GM18951 (cell line): ENCODE measurements around the gene PROSER3.

Experiments
- POLR2A ChIP-seq: IDR thresholded peaks from 4 replicates; pipeline ENCODE4 v1.6.1; 2011; ENCODE audit warnings: mild to moderate bottlenecking; ENCODE audit not compliant: insufficient read length, insufficient read depth; ENCODE audit errors: extremely low read depth
- in situ Hi-C: fragments of 300-500 bp; cut with MboI; formaldehyde crosslinking; loops from one replicate; pipeline ENCODE4 v1.12.0; 2022; ENCODE audit warnings: low sequenced_read_pairs, mixed read lengths, inconsistent platforms; ENCODE audit not compliant: unreplicated experiment

PROSER3 gene

DNA sequence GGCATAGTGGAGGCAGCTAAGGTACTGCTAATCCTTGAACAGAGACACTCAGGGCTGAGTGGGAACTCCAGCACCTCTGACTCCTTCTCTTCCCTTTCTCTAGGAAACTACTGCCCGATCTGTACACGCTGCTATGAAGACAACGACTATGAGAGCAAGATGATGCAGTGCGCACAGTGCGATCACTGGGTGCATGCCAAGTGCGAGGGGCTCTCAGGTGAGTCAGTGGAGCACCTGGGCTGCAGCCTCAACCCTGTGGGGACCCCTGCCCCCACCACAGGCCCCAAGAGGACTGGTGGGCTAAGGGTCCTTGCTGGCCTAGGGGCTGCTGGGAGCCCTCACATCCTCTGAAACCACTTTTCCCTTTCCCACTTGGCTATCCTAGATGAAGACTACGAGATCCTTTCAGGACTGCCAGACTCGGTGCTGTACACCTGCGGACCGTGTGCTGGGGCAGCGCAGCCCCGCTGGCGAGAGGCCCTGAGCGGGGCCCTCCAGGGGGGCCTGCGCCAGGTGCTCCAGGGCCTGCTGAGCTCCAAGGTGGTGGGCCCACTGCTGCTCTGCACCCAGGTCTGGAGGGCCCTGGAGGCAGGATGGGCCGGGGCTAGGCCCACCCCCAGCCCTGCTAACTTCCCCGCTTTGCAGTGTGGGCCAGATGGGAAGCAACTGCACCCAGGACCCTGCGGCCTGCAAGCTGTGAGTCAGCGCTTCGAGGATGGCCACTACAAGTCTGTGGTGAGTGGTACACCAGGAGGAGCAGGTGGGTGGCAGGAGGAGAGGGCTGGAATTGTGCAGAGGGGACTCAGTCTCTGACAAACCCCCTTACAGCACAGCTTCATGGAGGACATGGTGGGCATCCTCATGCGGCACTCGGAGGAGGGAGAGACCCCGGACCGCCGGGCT lies 30.7 kb upstream of the PROSER3 start:
- TF ChIP-seq POLR2A: no peak
- in situ Hi-C loops: no loop called here

DNA sequence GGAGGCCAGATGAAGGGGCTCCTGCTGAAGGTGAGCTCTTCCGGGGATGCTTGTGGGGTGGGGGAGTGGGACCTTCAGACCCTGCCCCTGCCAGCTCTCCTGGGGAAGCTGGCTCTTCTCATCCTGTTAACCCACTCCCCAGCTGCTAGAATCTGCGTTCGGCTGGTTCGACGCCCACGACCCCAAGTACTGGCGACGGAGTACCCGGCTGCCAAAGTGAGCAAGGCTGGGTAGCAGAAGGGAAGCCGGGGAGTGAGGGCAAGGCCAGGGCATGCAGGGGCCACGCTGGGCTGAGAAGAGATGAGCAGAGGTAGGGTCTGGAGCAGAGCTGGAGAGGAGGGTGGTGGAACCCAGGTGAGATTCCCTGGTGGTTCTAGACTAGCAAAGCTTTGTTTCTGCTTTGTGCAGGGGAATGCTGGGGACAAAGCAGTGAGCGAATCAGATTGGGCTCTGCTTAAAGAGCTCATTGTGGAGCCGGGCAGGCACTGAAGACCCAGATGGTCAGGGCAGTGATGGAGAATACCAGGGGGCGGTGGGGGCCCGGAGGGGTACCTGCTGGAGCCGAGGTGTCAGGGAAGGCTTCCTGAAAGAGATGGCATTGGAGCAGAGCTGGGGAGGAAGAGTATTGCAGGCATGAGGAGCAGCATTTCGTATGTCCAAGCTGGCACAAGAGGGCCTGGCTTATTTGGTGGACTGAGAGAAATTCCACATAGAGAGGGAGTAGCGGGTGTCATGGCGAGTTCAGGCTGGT lies 29.8 kb upstream of the PROSER3 start:
- in situ Hi-C loops: no loop called here
- TF ChIP-seq POLR2A: no peak

DNA sequence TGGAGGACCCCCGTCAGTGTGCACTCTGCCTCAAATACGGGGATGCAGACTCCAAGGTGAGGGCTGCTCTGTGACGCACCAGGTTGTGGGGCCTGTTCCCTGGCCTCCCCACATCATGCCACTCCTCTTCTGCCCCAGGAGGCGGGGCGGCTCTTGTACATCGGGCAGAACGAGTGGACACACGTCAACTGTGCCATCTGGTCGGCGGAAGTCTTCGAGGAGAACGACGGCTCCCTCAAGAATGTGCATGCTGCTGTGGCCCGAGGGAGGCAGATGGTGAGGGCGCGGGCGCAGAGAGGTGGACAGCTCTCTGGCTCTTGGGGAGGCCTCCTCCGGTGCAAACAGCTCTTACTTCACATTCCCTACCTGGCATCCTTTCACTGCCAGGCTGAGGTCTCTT lies 29.0 kb upstream of the PROSER3 start:
- in situ Hi-C loops: no loop called here
- no peak for TF ChIP-seq POLR2A

DNA sequence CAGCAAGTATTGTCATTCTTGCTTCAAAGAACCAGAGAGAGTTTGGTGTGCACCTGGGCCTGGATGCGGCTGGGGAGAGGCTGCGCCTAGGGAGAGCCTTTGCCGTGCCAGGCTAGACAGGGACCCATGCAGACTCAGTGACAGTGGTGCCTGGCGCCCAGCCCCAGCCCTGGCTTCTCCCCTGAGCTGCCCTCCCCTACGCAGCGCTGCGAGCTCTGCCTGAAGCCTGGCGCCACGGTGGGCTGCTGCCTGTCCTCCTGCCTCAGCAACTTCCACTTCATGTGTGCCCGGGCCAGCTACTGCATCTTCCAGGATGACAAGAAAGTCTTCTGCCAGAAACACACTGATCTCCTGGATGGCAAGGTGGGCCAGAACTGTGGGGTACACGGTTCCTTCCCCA lies 28.2 kb upstream of the PROSER3 start:
- TF ChIP-seq POLR2A: no peak
- in situ Hi-C loops: no loop called here

GRCh38 chr19:35730326-35730725 lies 27.6 kb upstream of the PROSER3 start:
- no peak for TF ChIP-seq POLR2A
- in situ Hi-C loops: no loop called here

DNA sequence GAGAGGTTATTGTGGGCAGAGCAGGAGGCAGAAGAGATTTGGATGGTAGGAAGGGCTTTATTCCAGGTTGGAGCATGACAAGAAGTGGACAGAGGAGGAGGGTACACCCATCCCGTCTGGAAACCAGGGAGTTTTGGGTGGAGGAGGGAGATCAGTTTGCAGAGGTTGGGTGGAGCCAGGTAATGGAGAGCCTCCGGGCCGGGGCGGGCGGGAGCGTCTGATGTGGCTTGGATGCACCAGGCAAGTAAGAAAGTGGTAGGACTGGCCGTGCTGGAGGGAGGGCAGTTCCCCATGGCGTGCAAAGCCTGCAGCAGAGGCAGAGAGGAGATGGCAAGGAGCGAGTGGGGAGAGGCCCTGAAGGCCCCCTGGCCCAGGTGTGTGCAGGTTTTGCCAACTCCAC lies 26.6 kb upstream of the PROSER3 start:
- TF ChIP-seq POLR2A: no peak
- in situ Hi-C loops: no loop called here

DNA sequence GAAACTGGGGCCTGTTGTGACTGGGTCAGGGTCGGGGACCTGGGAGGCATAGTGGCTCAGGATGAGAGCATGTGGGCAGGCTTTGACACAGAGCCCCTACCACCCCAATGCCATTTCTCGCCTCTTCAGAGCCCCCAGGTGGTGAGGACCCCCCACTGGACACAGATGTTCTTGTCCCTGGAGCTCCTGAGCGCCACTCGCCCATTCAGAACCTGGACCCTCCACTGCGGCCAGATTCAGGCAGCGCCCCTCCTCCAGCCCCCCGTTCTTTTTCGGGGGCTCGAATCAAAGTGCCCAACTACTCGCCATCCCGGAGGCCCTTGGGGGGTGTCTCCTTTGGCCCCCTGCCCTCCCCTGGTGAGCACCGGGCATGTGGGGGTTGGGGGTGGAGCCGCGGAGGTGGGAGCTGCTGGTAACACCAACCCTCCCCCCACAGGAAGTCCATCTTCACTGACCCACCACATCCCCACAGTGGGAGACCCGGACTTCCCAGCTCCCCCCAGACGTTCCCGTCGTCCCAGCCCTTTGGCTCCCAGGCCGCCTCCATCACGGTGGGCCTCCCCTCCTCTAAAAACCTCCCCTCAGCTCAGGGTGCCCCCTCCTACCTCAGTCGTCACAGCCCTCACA lies 26.1 kb upstream of the PROSER3 start:
- TF ChIP-seq POLR2A: no peak
- in situ Hi-C loops: no loop called here

DNA sequence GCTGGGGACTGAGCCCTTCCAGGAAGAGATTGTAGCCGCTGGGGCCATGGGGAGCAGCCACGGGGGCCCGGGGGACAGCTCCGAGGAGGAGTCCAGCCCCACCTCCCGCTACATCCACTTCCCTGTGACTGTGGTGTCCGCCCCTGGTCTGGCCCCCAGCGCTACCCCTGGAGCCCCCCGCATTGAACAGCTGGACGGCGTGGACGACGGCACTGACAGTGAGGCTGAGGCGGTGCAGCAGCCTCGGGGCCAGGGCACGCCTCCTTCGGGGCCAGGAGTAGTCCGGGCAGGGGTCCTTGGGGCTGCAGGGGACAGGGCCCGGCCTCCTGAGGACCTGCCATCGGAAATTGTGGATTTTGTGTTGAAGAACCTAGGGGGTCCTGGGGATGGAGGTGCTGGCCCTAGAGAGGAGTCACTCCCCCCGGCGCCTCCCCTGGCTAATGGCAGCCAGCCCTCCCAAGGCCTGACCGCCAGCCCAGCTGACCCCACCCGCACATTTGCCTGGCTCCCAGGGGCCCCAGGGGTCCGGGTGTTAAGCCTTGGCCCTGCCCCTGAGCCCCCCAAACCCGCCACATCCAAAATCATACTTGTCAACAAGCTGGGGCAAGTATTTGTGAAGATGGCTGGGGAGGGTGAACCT lies 25.3 kb upstream of the PROSER3 start:
- TF ChIP-seq POLR2A: no peak
- in situ Hi-C loops: no loop called here

DNA sequence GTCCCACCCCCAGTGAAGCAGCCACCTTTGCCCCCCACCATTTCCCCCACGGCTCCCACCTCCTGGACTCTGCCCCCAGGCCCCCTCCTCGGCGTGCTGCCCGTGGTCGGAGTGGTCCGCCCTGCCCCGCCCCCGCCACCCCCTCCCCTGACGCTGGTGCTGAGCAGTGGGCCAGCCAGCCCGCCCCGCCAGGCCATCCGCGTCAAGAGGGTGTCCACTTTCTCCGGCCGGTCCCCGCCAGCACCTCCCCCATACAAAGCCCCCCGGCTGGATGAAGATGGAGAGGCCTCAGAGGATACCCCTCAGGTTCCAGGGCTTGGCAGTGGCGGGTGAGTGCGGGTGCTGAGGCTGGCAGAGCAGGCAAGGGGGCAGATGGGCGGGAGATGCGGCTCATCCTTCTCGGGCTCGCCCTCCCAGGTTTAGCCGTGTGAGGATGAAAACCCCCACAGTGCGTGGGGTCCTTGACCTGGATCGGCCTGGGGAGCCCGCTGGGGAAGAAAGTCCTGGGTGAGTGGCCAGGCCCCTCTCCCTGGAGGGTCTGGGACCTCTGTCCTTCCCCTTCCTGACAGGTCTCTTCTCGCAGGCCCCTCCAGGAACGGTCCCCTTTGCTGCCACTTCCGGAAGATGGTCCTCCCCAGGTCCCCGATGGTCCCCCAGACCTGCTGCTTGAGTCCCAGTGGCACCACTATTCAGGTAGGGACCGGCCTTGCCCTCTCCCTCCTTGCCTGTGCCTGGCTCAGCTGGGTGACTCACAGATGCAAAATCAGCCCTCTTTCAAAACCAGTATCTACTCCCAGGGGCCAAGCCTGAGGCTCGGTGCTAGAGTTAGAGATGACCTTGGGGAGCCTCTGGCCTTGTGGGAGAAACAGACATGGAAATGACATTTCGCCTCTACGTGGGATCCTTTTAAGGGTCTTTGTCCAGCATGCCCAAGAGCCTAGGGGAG lies 24.5 kb upstream of the PROSER3 start:
- in situ Hi-C loops: no loop called here
- TF ChIP-seq POLR2A: no peak

GRCh38 chr19:35734273-35734672 lies 23.7 kb upstream of the PROSER3 start:
- no peak for TF ChIP-seq POLR2A
- in situ Hi-C loops: no loop called here

DNA sequence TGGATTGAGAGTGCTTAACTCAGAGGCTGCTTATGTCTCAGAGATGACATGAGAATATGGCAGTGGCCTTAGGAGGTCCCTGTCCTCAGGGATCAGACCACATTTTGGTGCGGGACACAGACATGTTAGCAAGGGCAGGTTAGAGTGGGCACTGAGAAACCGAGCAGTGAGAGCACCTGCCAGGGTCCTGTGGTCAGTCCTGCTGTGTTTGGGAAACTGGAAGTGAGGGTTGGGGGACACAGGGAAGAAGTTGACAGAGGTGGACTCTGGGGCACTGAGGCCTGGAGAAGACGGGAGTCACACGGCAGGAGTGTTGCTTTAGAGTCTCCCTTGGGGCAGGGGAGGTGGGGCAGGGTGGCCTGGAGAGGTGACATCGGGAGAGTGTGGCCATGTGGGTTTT lies 23.1 kb upstream of the PROSER3 start:
- no peak for TF ChIP-seq POLR2A
- in situ Hi-C loops: no loop called here

GRCh38 chr19:35736913-35737886 lies 20.8 kb upstream of the PROSER3 start:
- in situ Hi-C loops: no loop called here
- peak; percentile 10 for TF ChIP-seq POLR2A
